Fibroblast of lung (primary cell): ENCODE results near the gene BID. TPM values are rescaled to one million over a fixed set of nuclear protein-coding genes. Genes with fewer than 3 reads are reported as not detected.
A peak's percentile ranks its signal among the peaks of the same experiment; 100 is the strongest.

Experiments
- DNase-seq, 2 donors: peaks; one replicate each; pipeline versions ENCODE4 v3.0.0 to v3.0.0-alpha.2; 2010; ENCODE audit warnings: low read depth in 2 of 2
- H2AFZ ChIP-seq: 2 replicates; pipeline ENCODE4 v1.5.1; 2012; ENCODE audit warnings: low read length, control low read depth, inconsistent platforms
- H3K27ac ChIP-seq: 2 replicates; pipeline ENCODE4 v1.5.1; 2011; ENCODE audit warnings: low read length, control low read depth; ENCODE audit not compliant: insufficient read depth
- H3K27me3 ChIP-seq: 2 replicates; pipeline ENCODE4 v1.5.1; 2011; ENCODE audit warnings: mild to moderate bottlenecking, low read length; ENCODE audit not compliant: control insufficient read depth, insufficient read depth
- H3K36me3 ChIP-seq: 2 replicates; pipeline ENCODE4 v1.5.1; 2011; ENCODE audit warnings: low read length; ENCODE audit not compliant: control insufficient read depth, insufficient read depth
- H3K4me1 ChIP-seq: 2 replicates; pipeline ENCODE4 v1.5.1; 2011; ENCODE audit warnings: low read length; ENCODE audit not compliant: control insufficient read depth, insufficient read depth; ENCODE audit errors: extremely low read depth
- H3K4me2 ChIP-seq: 2 replicates; pipeline ENCODE4 v1.5.1; 2011; ENCODE audit warnings: low read length, control low read depth; ENCODE audit not compliant: insufficient read depth; ENCODE audit errors: extremely low read depth
- H3K4me3 ChIP-seq, 4 experiments: fragments of 200-600 bp in 1 of 4; sonication (generic) in 1 of 4; replicated peaks in 1 of 4; 2 replicates each; pipeline ENCODE4 v1.5.1; 2011 to 2016; ENCODE audit warnings: low read length in 4 of 4, low read depth in 3 of 4, mild to moderate bottlenecking in 3 of 4, control low read depth in 2 of 4, inconsistent platforms in 1 of 4, mixed read lengths in 1 of 4; ENCODE audit not compliant: insufficient read depth in 1 of 4; ENCODE audit errors: control extremely low read depth in 1 of 4
- H3K79me2 ChIP-seq: 2 replicates; pipeline ENCODE4 v1.5.1; 2012; ENCODE audit warnings: mild to moderate bottlenecking, low read length, inconsistent platforms; ENCODE audit not compliant: control insufficient read depth, insufficient read depth
- H3K9ac ChIP-seq: 2 replicates; pipeline ENCODE4 v1.5.1; 2011; ENCODE audit warnings: mild to moderate bottlenecking, low read length, control low read depth; ENCODE audit not compliant: insufficient read depth
- H3K9me3 ChIP-seq: 2 replicates; pipeline ENCODE4 v1.5.1; 2012; ENCODE audit warnings: low read depth, low read length; ENCODE audit not compliant: control insufficient read depth, insufficient read depth
- H4K20me1 ChIP-seq: 2 replicates; pipeline ENCODE4 v1.5.1; 2011; ENCODE audit warnings: low read length; ENCODE audit not compliant: control insufficient read depth, insufficient read depth; ENCODE audit errors: extremely low read depth
- EZH2 ChIP-seq: IDR thresholded peaks from 2 replicates; pipeline ENCODE4 v1.5.1; 2012; ENCODE audit warnings: low read length, control low read depth, mild to moderate bottlenecking; ENCODE audit errors: missing control alignments
- polyA plus RNA-seq, 2 donors: library from polyadenylated mRNA; depleted of rRNA in 1 of 2; stranded (reverse) in 1 of 2; unstranded in 1 of 2; fragments of >200 nt; gene quantifications; 2 replicates each; pipeline ENCODE4 v1.2.1, GENCODE V29; 2011 to 2012; ENCODE audit warnings: missing spikeins in 1 of 2
- total RNA-seq: library from RNA; depleted of rRNA; stranded (reverse); fragments of >200 nt; gene quantifications from 2 replicates; pipeline ENCODE4 v1.2.1, GENCODE V29; 2014
- TF ChIP-seq, protein P1 (sequence below), 2 donors: IDR thresholded peaks in 1 of 2; conservative IDR thresholded peaks in 1 of 2; 1 replicate in 1 of 2; 2 replicates in 1 of 2; pipeline ENCODE4 v1.5.1; 2011 to 2012; ENCODE audit warnings: low read length in 2 of 2, control low read depth in 1 of 2, inconsistent platforms in 1 of 2, low read depth in 1 of 2, mild to moderate bottlenecking in 1 of 2

Gene BID
- total and polyA plus RNA-seq, 2 donors (not counting 1 experiment from before 2014, with no cell fraction given): 13.4 to 23.4 TPM

DNA sequence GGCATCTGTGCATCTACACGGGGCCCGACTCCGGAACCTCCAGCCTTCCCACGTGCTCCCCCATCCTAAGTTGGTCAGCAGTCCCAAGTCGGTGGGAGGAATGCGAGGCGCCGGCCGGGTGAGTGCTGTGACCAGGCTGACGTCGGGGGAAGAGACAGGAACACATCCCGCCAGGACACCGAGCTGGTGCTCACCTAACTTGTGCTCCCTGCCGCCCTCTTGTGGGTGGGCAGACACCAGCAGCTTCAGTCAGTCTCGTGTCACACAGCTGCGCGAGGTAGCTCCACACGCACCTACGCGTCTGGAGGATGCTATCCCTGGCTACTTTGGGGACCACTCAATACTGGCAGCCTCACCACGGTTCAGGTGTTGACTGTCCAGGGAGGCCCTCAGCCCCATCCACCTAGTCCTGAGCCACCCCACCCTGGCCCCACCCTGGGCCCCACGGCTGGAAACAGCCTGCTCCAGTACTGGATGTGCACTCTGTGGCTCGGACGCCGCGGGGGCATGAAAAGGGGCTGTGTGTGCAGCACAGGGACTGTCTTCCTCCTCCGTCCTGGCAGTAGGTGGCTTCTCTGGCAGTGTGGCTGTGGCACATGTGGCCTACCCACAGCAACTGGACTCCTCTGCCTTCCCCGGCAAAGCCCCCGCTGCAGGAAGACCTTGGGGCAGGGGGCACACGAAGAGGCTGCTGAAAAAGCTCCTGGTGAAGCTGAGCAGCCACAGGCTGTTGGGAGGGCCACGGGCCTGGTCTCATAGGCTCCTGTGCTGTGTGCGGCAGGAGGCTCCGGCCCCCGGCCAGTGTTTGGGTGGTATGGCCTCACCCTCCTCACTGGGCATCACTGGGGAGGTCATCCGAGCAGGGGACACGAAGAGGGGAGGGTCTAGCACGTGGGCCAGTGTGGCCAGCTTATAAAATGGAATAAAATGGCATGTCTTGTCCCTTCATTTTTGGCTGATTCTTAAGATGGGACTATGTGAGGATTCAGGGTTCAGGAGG, 11.2 kb upstream of the BID start:
- H2AFZ ChIP-seq: no peak overlapping the region
- no peak overlapping the region for H3K27ac ChIP-seq
- no peaks in the 10 kb centered on the region for H4K20me1 ChIP-seq
- TF ChIP-seq EZH2: no peak
- TF ChIP-seq, protein P1, sequence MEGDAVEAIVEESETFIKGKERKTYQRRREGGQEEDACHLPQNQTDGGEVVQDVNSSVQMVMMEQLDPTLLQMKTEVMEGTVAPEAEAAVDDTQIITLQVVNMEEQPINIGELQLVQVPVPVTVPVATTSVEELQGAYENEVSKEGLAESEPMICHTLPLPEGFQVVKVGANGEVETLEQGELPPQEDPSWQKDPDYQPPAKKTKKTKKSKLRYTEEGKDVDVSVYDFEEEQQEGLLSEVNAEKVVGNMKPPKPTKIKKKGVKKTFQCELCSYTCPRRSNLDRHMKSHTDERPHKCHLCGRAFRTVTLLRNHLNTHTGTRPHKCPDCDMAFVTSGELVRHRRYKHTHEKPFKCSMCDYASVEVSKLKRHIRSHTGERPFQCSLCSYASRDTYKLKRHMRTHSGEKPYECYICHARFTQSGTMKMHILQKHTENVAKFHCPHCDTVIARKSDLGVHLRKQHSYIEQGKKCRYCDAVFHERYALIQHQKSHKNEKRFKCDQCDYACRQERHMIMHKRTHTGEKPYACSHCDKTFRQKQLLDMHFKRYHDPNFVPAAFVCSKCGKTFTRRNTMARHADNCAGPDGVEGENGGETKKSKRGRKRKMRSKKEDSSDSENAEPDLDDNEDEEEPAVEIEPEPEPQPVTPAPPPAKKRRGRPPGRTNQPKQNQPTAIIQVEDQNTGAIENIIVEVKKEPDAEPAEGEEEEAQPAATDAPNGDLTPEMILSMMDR (conservative IDR thresholded peaks at IDR 0.05 in 1 of 2, IDR thresholded peaks at IDR 0.05 in 1 of 2; ENCODE audit: low read depth in 1 of 2, low read length in 2 of 2): peak; percentile 33 to 58
- H3K9ac ChIP-seq: no peak overlapping the region
- H3K4me1 ChIP-seq: peaks cover 3% of the 10 kb centered on the region
- no peaks in the 10 kb centered on the region for H3K79me2 ChIP-seq
- no peak overlapping the region for H3K4me3 ChIP-seq
- H3K36me3 ChIP-seq: peaks cover 1% of the 10 kb centered on the region
- no peaks in the 10 kb centered on the region for H3K27me3 ChIP-seq
- no peak overlapping the region for H3K4me2 ChIP-seq
- H3K9me3 ChIP-seq: no peaks in the 10 kb centered on the region
- DNase-seq: peak in 1 of 2 donors; percentile 22

DNA sequence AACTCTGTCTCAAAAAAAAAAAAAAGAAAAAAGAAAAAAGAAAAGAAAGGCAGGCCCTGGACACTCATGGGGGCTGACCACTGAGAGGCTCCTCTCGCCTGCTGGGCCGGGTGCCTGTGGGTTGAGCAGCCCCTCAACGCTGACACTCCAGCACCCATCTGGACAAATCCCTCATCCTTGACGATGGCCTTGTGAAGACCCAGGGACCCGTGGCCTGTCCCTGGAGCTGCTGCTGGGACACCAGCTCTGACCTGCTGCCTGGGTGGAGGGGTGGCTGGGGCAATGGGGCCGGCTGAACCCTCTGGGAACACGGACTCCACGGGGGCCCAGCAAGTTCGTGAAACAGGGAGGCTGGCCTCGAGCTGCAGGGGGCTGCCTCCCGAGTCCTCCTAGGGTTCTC, 10.5 kb upstream of the BID start:
- peaks cover 3% of the 10 kb centered on the region for H3K4me1 ChIP-seq
- no peak overlapping the region for H2AFZ ChIP-seq
- H3K9me3 ChIP-seq: no peaks in the 10 kb centered on the region
- no peak overlapping the region for H3K9ac ChIP-seq
- no peaks in the 10 kb centered on the region for H3K27me3 ChIP-seq
- no peak for DNase-seq
- H3K4me3 ChIP-seq: no peak overlapping the region
- H3K79me2 ChIP-seq: no peaks in the 10 kb centered on the region
- no peak for TF ChIP-seq EZH2
- TF ChIP-seq, protein P1 (conservative IDR thresholded peaks at IDR 0.05 in 1 of 2, IDR thresholded peaks at IDR 0.05 in 1 of 2; ENCODE audit: low read depth in 1 of 2, low read length in 2 of 2): no peak
- no peak overlapping the region for H3K27ac ChIP-seq
- no peak overlapping the region for H3K4me2 ChIP-seq
- no peaks in the 10 kb centered on the region for H4K20me1 ChIP-seq
- peaks cover under 1% of the 10 kb centered on the region for H3K36me3 ChIP-seq

DNA sequence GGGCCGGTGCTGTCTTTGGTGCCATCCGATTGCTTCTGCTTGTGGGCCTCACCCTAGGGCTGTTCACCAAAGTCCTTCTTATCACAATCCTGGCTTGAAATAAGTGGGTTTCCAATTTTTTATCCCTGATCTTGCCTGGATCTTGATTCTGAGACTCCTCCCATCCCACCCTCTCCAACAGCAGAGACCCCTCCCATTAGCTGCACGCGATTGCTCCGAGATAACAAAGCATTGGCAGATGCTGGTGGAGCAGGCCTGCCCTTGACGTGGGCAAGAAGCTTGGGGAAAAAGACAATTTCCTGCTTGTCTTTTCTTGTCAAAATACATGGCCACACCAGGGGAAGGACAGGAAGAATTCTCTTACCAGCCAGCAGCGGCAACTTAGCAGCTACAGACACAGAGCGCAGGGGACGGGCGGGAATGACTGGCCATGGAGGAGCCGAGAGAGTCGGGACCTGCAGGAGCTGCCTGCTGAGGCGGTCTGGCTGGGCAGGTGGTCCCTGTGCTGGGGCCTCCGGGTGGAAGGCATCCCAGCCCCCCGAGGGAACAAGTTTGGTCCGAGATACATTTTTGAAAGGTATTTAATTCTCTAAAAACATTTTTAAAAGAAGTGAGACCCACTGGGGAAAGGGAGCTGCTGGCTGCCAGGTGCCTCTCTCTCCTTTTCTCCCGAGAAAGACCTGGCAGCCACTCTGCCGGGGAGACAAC, 9.7 kb upstream of the BID start:
- no peak overlapping the region for H3K4me2 ChIP-seq
- no peak overlapping the region for H3K27ac ChIP-seq
- H3K79me2 ChIP-seq: no peaks in the 10 kb centered on the region
- H3K4me3 ChIP-seq: no peak overlapping the region
- no peak overlapping the region for H2AFZ ChIP-seq
- H3K9me3 ChIP-seq: no peaks in the 10 kb centered on the region
- H3K36me3 ChIP-seq: no peaks in the 10 kb centered on the region
- no peak for DNase-seq
- peaks cover 3% of the 10 kb centered on the region for H3K4me1 ChIP-seq
- no peaks in the 10 kb centered on the region for H3K27me3 ChIP-seq
- TF ChIP-seq, protein P1 (conservative IDR thresholded peaks at IDR 0.05 in 1 of 2, IDR thresholded peaks at IDR 0.05 in 1 of 2; ENCODE audit: low read depth in 1 of 2, low read length in 2 of 2): no peak
- TF ChIP-seq EZH2: no peak
- H4K20me1 ChIP-seq: no peaks in the 10 kb centered on the region
- H3K9ac ChIP-seq: no peak overlapping the region
